ENCODE data around the gene MSANTD7.
"Not testable (repeated sequence)": the region's sequence is repeated elsewhere in the genome, so short reads cannot be mapped to it uniquely, and the experiment has no call there.

MSANTD7 gene

DNA sequence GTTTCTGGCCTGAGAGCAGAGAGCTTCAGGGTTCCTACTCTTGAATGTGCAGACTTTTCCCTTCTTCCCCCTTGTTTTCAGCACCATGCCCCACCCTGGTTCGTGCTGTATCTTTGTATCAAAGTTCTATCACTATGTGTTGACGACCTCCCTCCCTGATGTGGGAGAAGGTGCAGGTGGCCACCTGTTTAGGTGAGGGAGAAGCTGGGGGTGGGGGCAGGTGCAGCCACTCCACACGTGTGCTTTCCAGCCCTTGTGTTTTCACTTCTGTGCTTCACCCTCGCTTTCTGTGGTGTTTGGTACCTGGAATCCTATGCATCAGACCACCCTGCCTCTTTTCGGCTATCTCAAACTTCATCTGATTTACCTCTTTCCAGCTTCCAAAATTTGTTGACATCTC lies 20.9 kb downstream of the MSANTD7 start:
- Mint-ChIP-seq H3K27ac (no peak overlapping the region), H3K27me3 (no peaks in the 10 kb centered on the region), H3K9me3 (ENCODE audit: low read depth) (no peaks in the 10 kb centered on the region), H3K4me3 (no peak overlapping the region), H3K36me3 (peaks cover 12% of the 10 kb centered on the region), H3K4me1 (ENCODE audit: low read depth) (peaks cover 5% of the 10 kb centered on the region)

DNA sequence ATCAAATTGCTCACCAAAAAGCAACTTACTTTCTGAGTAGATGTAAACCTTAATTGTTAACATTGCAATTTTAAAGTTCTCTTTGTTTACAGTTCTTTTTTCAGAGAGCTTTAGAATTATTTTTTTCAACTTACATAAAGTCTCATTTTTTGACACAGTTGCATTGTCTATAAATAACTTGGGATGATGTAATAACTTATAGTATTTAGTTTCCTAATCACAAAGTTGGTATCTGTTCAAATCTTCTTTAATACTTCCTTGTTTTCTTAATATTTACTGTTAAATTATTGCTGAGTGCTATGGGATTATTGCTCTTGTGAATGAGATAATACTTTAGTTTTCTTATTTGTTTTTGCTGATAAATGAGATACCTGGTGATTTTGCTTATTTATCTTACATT lies 21.7 kb downstream of the MSANTD7 start:
- Mint-ChIP-seq H3K27ac (no peak overlapping the region), H3K27me3 (no peaks in the 10 kb centered on the region), H3K9me3 (ENCODE audit: low read depth) (no peaks in the 10 kb centered on the region), H3K4me1 (ENCODE audit: low read depth) (peaks cover 5% of the 10 kb centered on the region), H3K4me3 (no peak overlapping the region), H3K36me3 (peaks cover 15% of the 10 kb centered on the region)

DNA sequence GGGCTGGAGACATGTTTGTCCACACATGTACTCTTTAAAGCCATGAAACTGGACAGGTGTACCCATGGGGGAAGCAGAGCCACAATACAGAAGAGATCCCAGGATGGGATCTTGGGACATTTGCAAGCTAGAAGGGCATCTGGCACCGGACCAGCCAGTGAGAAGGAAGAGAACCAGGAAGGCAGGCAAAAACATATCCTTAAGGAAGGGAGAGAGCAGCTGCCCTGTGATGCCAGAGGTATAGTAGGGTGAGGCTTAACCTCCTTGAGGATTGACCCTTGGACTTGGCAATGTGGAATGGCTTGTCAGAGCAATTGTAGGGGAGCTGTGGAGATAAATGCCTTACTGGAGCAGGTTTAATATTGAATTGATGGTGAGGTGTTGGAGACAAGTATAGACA lies 22.7 kb downstream of the MSANTD7 start:
- Mint-ChIP-seq H3K9me3 (ENCODE audit: low read depth) (no peaks in the 10 kb centered on the region), H3K27ac (no peak overlapping the region), H3K4me3 (no peak overlapping the region), H3K4me1 (ENCODE audit: low read depth) (peaks cover 4% of the 10 kb centered on the region), H3K36me3 (peaks cover 14% of the 10 kb centered on the region), H3K27me3 (no peaks in the 10 kb centered on the region)

DNA sequence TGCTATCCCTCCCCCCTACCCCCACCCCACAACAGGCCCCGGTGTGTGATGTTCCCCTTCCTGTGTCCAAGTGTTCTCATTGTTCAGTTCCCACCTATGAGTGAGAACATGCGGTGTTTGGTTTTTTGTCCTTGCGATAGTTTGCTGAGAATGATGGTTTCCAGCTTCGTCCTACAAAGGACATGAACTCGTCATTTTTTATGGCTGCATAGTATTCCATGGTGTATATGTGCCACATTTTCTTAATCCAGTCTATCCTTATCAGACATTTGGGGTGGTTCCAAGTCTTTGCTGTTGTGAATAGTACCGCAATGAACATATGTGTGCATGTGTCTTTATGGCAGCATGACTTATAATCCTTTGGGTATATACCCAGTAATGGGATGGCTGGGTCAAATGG lies 26.4 kb downstream of the MSANTD7 start:
- H3K27ac Mint-ChIP-seq; H3K4me3 Mint-ChIP-seq; H3K27me3 Mint-ChIP-seq; H3K4me1 Mint-ChIP-seq (ENCODE audit: low read depth); H3K9me3 Mint-ChIP-seq (ENCODE audit: low read depth): not testable (repeated sequence)
- peaks cover 17% of the 10 kb centered on the region for H3K36me3 Mint-ChIP-seq

DNA sequence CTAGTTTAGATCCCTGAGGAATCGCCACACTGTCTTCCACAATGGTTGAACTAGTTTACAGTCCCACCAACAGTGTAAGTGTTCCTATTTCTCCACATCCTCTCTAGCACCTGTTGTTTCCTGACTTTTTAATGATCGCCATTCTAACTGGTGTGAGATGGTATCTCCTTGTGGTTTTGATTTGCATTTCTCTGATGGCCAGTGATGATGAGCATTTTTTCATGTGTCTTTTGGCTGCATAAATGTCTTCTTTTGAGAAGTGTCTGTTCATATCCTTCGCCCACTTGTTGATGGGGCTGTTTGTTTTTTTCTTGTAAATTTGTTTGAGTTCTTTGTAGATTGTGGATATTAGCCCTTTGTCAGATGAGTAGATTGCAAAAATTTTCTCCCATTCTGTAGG lies 26.8 kb downstream of the MSANTD7 start:
- H3K4me1 Mint-ChIP-seq (ENCODE audit: low read depth); H3K27me3 Mint-ChIP-seq; H3K4me3 Mint-ChIP-seq; H3K9me3 Mint-ChIP-seq (ENCODE audit: low read depth); H3K27ac Mint-ChIP-seq: not testable (repeated sequence)
- H3K36me3 Mint-ChIP-seq: peaks cover 20% of the 10 kb centered on the region

DNA sequence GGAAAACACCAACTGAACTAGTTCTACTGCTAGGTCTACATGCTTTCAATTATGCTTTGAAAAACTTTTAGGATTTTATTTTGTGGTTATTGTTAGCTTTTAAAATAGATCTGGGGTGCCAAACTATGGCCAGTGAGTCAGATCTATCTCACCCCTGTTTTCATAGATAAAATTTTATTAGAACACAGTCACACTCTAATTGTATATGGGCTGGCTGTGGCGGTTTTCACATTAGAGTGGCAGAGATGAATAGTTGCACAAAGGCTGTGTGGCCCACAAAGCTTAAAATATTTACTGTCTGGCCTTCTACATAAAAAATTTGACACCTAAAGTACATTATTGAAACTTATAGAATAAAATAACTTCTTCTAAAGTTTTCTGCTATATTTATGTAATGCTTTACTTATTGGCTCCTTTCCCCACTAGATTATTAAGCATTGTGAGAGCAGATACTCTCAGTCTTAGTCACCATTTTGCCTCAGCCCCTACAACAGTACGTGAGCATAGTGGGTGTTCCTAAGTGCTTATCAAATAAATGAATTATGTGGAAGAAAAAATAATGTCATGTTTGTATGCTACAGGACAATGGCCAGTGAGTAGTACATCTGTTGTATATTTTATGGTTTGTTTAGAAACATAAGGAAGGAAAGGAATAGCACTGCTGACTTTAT lies 35.1 kb downstream of the MSANTD7 start:
- H3K4me3 Mint-ChIP-seq: no peak overlapping the region
- no peaks in the 10 kb centered on the region for H3K9me3 Mint-ChIP-seq (ENCODE audit: low read depth)
- no peak overlapping the region for H3K27ac Mint-ChIP-seq
- H3K27me3 Mint-ChIP-seq: no peaks in the 10 kb centered on the region
- peaks cover 23% of the 10 kb centered on the region for H3K4me1 Mint-ChIP-seq (ENCODE audit: low read depth)
- H3K36me3 Mint-ChIP-seq: peaks cover 5% of the 10 kb centered on the region

DNA sequence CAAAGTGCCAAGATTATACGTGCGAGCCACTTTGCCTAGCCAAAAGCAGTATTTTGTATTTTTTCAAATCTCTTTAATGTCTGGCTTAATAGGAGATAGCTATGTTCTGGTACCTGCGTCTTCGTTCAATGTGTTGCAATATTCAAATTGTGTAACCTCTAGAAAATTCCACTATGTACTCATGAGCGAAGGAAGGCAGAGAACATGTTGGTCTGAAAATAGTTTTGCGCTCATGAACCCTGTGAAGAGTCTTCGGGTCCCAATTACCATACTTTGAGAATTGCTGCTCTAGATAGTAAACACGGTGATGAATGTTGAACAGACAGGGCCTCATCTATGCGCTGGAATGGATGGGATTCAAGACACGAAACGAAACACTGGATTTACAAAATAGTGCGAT lies 37.8 kb downstream of the MSANTD7 start:
- Mint-ChIP-seq H3K27me3 (no peaks in the 10 kb centered on the region), H3K9me3 (ENCODE audit: low read depth) (no peaks in the 10 kb centered on the region), H3K4me1 (ENCODE audit: low read depth) (peaks cover 37% of the 10 kb centered on the region), H3K27ac (no peak overlapping the region), H3K4me3 (peak overlapping the region; percentile 53), H3K36me3 (peaks cover 2% of the 10 kb centered on the region)

DNA sequence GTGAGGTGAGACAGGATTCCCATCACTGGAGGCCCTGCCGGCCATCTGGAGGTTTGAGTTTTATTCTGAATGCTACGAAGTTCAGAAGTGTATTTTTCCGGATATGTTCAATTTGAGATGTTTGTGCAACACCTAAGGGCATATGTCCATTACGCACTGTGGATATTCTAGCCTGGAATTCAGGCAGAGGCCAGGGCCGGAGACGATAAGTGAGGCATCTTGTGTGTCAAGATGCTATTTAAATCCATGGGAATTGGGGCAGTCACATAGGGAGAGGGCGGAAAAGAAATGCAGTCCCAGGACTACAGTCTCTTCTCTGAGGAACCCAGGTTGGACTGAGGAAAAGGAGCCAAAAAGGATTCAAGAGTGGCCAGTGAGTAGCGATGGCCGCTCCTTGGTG lies 38.7 kb downstream of the MSANTD7 start:
- no peaks in the 10 kb centered on the region for H3K9me3 Mint-ChIP-seq (ENCODE audit: low read depth)
- H3K4me1 Mint-ChIP-seq (ENCODE audit: low read depth): peaks cover 41% of the 10 kb centered on the region
- H3K27me3 Mint-ChIP-seq: no peaks in the 10 kb centered on the region
- H3K36me3 Mint-ChIP-seq: peaks cover under 1% of the 10 kb centered on the region
- H3K27ac Mint-ChIP-seq: no peak overlapping the region
- peak overlapping the region; percentile 96 for H3K4me3 Mint-ChIP-seq

DNA sequence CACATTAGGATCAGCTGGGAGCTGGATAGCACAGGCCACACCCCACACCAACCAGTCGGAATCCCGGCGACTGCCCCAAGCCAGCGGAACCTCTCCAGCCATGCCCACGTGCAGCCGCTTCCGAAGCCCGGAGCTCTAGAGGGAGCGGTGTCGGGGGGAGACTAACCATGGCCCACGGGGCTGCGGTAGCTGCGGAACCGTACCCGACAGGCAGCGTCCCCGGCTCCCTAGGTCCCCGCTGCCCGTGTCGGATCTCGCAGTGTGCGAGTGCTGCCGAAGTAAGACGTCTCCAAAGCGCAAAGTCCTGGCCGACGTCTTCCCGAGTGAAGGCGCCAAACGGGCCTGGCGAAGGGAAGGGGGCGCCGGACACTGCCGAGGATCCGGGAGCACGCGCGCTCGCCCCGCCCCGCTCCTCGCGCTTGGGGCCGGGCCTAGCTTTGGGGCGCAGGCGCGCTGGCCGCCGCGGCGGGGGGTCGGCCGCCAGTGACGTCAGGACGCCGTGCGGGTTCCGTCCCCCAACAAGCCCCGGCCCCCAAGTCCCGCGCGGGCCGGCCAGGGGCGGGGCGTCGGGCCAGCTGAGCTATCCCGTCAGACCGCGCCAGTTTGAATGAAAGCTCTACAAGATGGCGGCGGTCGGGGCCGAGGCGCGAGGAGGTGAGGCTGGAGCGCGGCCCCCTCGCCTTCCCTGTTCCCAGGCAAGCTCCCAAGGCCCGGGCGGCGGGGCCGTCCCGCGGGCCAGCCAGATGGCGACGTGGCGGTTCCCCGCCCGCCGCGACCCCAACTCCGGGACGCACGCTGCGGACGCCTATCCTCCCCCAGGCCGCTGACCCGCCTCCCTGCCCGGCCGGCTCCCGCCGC lies 40.4 kb downstream of the MSANTD7 start, which contains the start of gene SUV39H2:
Gene SUV39H2, plus strand, starts transcription at position 601 of the 858 bp plus-strand sequence. Its CDS starts 23 bp downstream, at position 624.
- Mint-ChIP-seq H3K27me3 (no peaks in the 10 kb centered on the region), H3K4me1 (ENCODE audit: low read depth) (peaks cover 41% of the 10 kb centered on the region), H3K9me3 (ENCODE audit: low read depth) (no peaks in the 10 kb centered on the region), H3K27ac (peak within 1 kb of the TSS; percentile 91), H3K36me3 (peaks cover 7% of the 10 kb centered on the region), H3K4me3 (peak within 1 kb of the TSS; percentile 96)

DNA sequence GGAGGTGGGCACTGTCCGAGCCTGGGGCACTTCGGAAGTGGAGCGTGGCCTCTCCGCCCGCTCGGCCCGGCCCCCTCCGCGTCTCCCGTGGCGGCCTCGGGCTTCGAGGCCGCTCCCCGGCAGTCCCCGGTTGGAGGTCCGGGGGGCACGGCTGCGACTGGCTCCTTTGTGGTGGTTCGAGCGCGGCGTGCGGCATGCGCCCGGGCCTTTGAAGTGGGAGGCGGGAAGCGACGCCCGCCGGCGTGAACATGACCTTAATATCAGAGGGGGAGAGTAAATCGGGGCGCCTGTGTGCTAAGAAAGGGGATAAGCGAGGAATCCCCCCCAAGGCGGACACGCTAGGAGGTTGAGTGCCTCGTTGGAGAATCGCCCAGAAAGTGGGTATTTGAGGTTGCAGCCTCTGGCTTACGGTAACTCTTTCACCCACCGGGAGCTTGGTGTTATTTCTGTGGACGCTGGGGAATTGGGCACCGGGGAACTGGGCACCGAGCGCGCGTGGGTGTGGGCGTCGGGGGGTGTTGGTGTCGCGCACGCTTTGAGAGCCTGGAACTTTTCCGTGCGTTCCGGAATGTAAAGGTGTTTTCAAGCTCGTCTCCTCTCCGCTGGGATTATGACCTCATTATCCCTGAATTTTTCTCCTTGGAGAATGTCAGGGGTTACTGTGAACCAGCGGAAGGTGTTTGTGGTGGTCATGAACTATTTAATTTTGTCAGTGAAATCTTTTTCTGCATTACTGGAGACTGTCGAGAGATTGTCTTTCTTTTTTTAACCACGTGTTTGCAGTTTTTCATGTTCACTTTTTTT lies 41.2 kb downstream of the MSANTD7 start:
- Mint-ChIP-seq H3K9me3 (ENCODE audit: low read depth) (no peaks in the 10 kb centered on the region), H3K27ac (peak overlapping the region; percentile 78), H3K36me3 (peaks cover 9% of the 10 kb centered on the region), H3K4me3 (peak overlapping the region; percentile 92), H3K4me1 (ENCODE audit: low read depth) (peaks cover 41% of the 10 kb centered on the region), H3K27me3 (no peaks in the 10 kb centered on the region)

DNA sequence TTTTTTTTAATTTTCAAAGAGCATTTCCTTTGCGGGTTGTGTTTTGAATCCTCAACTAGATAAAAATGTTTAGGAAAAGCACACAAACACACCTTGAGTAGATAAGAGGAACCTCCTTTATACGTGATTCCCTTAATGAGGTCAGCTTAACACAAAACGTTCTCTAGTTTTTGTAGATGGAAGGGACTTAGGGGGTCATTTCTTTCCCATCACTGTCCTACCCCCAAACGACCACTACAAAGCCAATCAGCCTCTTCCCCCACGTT lies 41.8 kb downstream of the MSANTD7 start:
- Mint-ChIP-seq H3K4me3 (peak overlapping the region; percentile 92), H3K27ac (peak overlapping the region; percentile 78), H3K4me1 (ENCODE audit: low read depth) (peaks cover 41% of the 10 kb centered on the region), H3K36me3 (peaks cover 9% of the 10 kb centered on the region), H3K27me3 (no peaks in the 10 kb centered on the region), H3K9me3 (ENCODE audit: low read depth) (no peaks in the 10 kb centered on the region)

DNA sequence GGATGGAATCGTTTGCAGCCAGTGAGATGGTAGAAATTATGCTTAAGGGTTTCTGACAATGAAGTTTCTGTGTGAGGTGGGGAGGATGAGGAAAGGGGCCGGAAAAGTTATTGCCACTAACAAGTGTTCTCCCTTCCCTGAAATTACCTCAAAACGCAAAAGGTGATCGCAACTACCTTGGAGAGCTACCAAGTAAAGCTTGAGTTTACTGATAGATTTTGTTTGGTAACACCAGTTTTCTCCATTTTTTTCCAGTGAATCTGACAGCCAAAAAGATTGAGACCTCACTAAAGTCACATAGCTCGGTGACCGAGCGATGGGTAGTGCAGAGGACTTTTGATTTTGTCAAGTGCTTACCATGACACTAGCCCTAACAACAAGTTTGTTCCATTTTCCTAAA lies 42.1 kb downstream of the MSANTD7 start:
- H3K27me3 Mint-ChIP-seq: no peaks in the 10 kb centered on the region
- peak overlapping the region; percentile 92 for H3K4me3 Mint-ChIP-seq
- peaks cover 41% of the 10 kb centered on the region for H3K4me1 Mint-ChIP-seq (ENCODE audit: low read depth)
- no peaks in the 10 kb centered on the region for H3K9me3 Mint-ChIP-seq (ENCODE audit: low read depth)
- H3K36me3 Mint-ChIP-seq: peaks cover 9% of the 10 kb centered on the region
- H3K27ac Mint-ChIP-seq: peak overlapping the region; percentile 34

DNA sequence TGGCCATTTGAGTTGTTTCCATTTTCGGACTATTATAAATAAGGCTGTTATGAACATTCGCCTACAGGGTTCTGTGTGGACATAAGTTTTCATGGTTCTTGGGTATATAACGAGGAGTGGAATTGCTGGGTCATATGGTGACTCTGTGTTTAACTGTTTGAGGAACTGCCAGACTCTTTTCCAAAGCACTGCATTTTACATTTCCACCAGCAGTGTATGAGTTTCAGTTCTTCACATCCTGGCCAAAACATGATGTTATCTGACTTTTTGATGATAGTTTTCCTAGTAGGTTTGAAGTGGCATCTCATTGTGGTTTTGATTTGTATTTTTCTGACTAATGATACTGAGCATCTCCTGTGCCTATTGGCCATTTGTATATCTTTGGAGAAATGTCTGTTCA lies 46.0 kb downstream of the MSANTD7 start:
- Mint-ChIP-seq H3K9me3 (ENCODE audit: low read depth) (no peaks in the 10 kb centered on the region), H3K27ac (no peak overlapping the region), H3K4me3 (no peak overlapping the region), H3K4me1 (ENCODE audit: low read depth) (peaks cover 20% of the 10 kb centered on the region), H3K27me3 (no peaks in the 10 kb centered on the region), H3K36me3 (peaks cover 9% of the 10 kb centered on the region)

Data from activated naive CD8-positive, alpha-beta T cell (primary cell).